ENCODE data around the gene LGR4.
"Not testable (repeated sequence)": the region's sequence is repeated elsewhere in the genome, so short reads cannot be mapped to it uniquely, and the experiment has no call there.

LGR4 gene

GRCh38 chr11:27466363-27466762, 6.2 kb downstream of the LGR4 start:
- DNase-seq, result no peak
- in situ Hi-C loops (cut with HindIII; ENCODE audit: low pct_ligation_motif_present, low pct_unique_long_range_greater_than_20kb, low sequenced_read_pairs), result no loop called here

- in situ Hi-C loops (cut with HindIII; ENCODE audit: low pct_ligation_motif_present, low pct_unique_long_range_greater_than_20kb, low sequenced_read_pairs), result no loop called here
- no peak for DNase-seq
These were observed 7.0 kb downstream of the LGR4 start for GRCh38 chr11:27465629-27466028.

GRCh38 chr11:27464909-27465308, 7.7 kb downstream of the LGR4 start:
- no peak for DNase-seq
- in situ Hi-C loops (cut with HindIII; ENCODE audit: low pct_ligation_motif_present, low pct_unique_long_range_greater_than_20kb, low sequenced_read_pairs), result no loop called here

GRCh38 chr11:27464289-27464696, 8.3 kb downstream of the LGR4 start:
- DNase-seq, result peak; percentile 52
- in situ Hi-C loops (cut with HindIII; ENCODE audit: low pct_ligation_motif_present, low pct_unique_long_range_greater_than_20kb, low sequenced_read_pairs), result no loop called here

GRCh38 chr11:27462543-27462942, 10.0 kb downstream of the LGR4 start:
- DNase-seq, result no peak
- in situ Hi-C loops (cut with HindIII; ENCODE audit: low pct_ligation_motif_present, low pct_unique_long_range_greater_than_20kb, low sequenced_read_pairs), result no loop called here

- in situ Hi-C loops (cut with HindIII; ENCODE audit: low pct_ligation_motif_present, low pct_unique_long_range_greater_than_20kb, low sequenced_read_pairs), result no loop called here
- no peak for DNase-seq
These were observed 12.2 kb downstream of the LGR4 start for GRCh38 chr11:27460158-27460978.

GRCh38 chr11:27459191-27459590, 13.4 kb downstream of the LGR4 start:
- peak; percentile 9 for DNase-seq
- in situ Hi-C loops (cut with HindIII; ENCODE audit: low pct_ligation_motif_present, low pct_unique_long_range_greater_than_20kb, low sequenced_read_pairs), result no loop called here

- in situ Hi-C loops (cut with HindIII; ENCODE audit: low pct_ligation_motif_present, low pct_unique_long_range_greater_than_20kb, low sequenced_read_pairs), result no loop called here
- no peak for DNase-seq
These were observed 14.4 kb downstream of the LGR4 start for GRCh38 chr11:27458182-27458581.

- in situ Hi-C loops (cut with HindIII; ENCODE audit: low pct_ligation_motif_present, low pct_unique_long_range_greater_than_20kb, low sequenced_read_pairs), result no loop called here
- DNase-seq, result no peak
These were observed 15.7 kb downstream of the LGR4 start for GRCh38 chr11:27456795-27457329.

GRCh38 chr11:27456140-27456794, 16.3 kb downstream of the LGR4 start:
- in situ Hi-C loops (cut with HindIII; ENCODE audit: low pct_ligation_motif_present, low pct_unique_long_range_greater_than_20kb, low sequenced_read_pairs), result no loop called here

GRCh38 chr11:27455667-27456066, 16.9 kb downstream of the LGR4 start:
- DNase-seq, result no peak
- in situ Hi-C loops (cut with HindIII; ENCODE audit: low pct_ligation_motif_present, low pct_unique_long_range_greater_than_20kb, low sequenced_read_pairs), result no loop called here

More at GRCh38 chr11:27456140-27456794, 16.3 kb downstream of the LGR4 start:
- DNase-seq, result peak; percentile 24

- in situ Hi-C loops (cut with HindIII; ENCODE audit: low pct_ligation_motif_present, low pct_unique_long_range_greater_than_20kb, low sequenced_read_pairs), result no loop called here
- no peak for DNase-seq
These were observed 18.9 kb downstream of the LGR4 start for GRCh38 chr11:27453701-27454100.

- in situ Hi-C loops (cut with HindIII; ENCODE audit: low pct_ligation_motif_present, low pct_unique_long_range_greater_than_20kb, low sequenced_read_pairs), result no loop called here
- DNase-seq, result no peak
These were observed 20.4 kb downstream of the LGR4 start for GRCh38 chr11:27452147-27452546.

GRCh38 chr11:27451244-27451965, 21.2 kb downstream of the LGR4 start:
- no peak for DNase-seq
- in situ Hi-C loops (cut with HindIII; ENCODE audit: low pct_ligation_motif_present, low pct_unique_long_range_greater_than_20kb, low sequenced_read_pairs), result no loop called here

GRCh38 chr11:27448184-27448540, 24.4 kb downstream of the LGR4 start:
- DNase-seq, result not testable (repeated sequence)

GRCh38 chr11:27447288-27448183, 25.1 kb downstream of the LGR4 start:
- in situ Hi-C loops (cut with HindIII; ENCODE audit: low pct_ligation_motif_present, low pct_unique_long_range_greater_than_20kb, low sequenced_read_pairs), result no loop called here
- no peak for DNase-seq

More at GRCh38 chr11:27448184-27448540, 24.4 kb downstream of the LGR4 start:
- in situ Hi-C loops (cut with HindIII; ENCODE audit: low pct_ligation_motif_present, low pct_unique_long_range_greater_than_20kb, low sequenced_read_pairs), result not testable (repeated sequence)

GRCh38 chr11:27445625-27446024, 27.0 kb downstream of the LGR4 start:
- DNase-seq, result no peak
- in situ Hi-C loops (cut with HindIII; ENCODE audit: low pct_ligation_motif_present, low pct_unique_long_range_greater_than_20kb, low sequenced_read_pairs), result no loop called here

- no peak for DNase-seq
- in situ Hi-C loops (cut with HindIII; ENCODE audit: low pct_ligation_motif_present, low pct_unique_long_range_greater_than_20kb, low sequenced_read_pairs), result no loop called here
These were observed 27.8 kb downstream of the LGR4 start for GRCh38 chr11:27444801-27445215.

Data from ACHN (cell line).